ENCODE measurements around the gene BOLA3.
A peak's percentile ranks its signal among the peaks of the same experiment; 100 is the strongest.
"Not testable (repeated sequence)": the region's sequence is repeated elsewhere in the genome, so short reads cannot be mapped to it uniquely, and the experiment has no call there.

Gene BOLA3

GRCh38 chr2:74147727-74148456 is at the start of gene BOLA3:
BOLA3 (minus strand) TSS chr2:74147912; CDS start chr2:74147874, 38 bp downstream.
- peaks cover 1% of the 10 kb centered on the region for H3K4me1 Mint-ChIP-seq (ENCODE audit: low read depth)
- no peaks in the 10 kb centered on the region for H3K9me3 Mint-ChIP-seq
- H3K4me3 Mint-ChIP-seq: no peak within 1 kb of the TSS
- no peaks in the 10 kb centered on the region for H3K27me3 Mint-ChIP-seq (ENCODE audit: low read depth)
- H3K27ac Mint-ChIP-seq: no peak within 1 kb of the TSS
- no peaks in the 10 kb centered on the region for H3K36me3 Mint-ChIP-seq (ENCODE audit: low read depth)

- H3K4me1 Mint-ChIP-seq (ENCODE audit: low read depth): peaks cover 42% of the 10 kb centered on the region
- H3K4me3 Mint-ChIP-seq: no peak overlapping the region
- no peaks in the 10 kb centered on the region for H3K27me3 Mint-ChIP-seq (ENCODE audit: low read depth)
- H3K9me3 Mint-ChIP-seq: no peaks in the 10 kb centered on the region
- H3K27ac Mint-ChIP-seq: no peak overlapping the region
- H3K36me3 Mint-ChIP-seq (ENCODE audit: low read depth): peaks cover 17% of the 10 kb centered on the region
Measured at GRCh38 chr2:74197049-74197448, 49.3 kb upstream of the BOLA3 start.

GRCh38 chr2:74194799-74195198 is 47.1 kb upstream of the BOLA3 start:
- Mint-ChIP-seq H3K9me3 (no peaks in the 10 kb centered on the region), H3K27me3 (ENCODE audit: low read depth) (no peaks in the 10 kb centered on the region), H3K27ac (no peak overlapping the region)

GRCh38 chr2:74191596-74192380 is 44.1 kb upstream of the BOLA3 start:
- peaks cover 26% of the 10 kb centered on the region for H3K4me1 Mint-ChIP-seq (ENCODE audit: low read depth)
- no peak overlapping the region for H3K4me3 Mint-ChIP-seq
- H3K36me3 Mint-ChIP-seq (ENCODE audit: low read depth): no peaks in the 10 kb centered on the region
- H3K27ac Mint-ChIP-seq: no peak overlapping the region
- no peaks in the 10 kb centered on the region for H3K27me3 Mint-ChIP-seq (ENCODE audit: low read depth)
- no peaks in the 10 kb centered on the region for H3K9me3 Mint-ChIP-seq

More at GRCh38 chr2:74194799-74195198, 47.1 kb upstream of the BOLA3 start:
- peaks cover 9% of the 10 kb centered on the region for H3K36me3 Mint-ChIP-seq (ENCODE audit: low read depth)
- H3K4me1 Mint-ChIP-seq (ENCODE audit: low read depth): peaks cover 34% of the 10 kb centered on the region
- no peak overlapping the region for H3K4me3 Mint-ChIP-seq

- H3K4me3 Mint-ChIP-seq: no peak overlapping the region
- no peak overlapping the region for H3K27ac Mint-ChIP-seq
- H3K4me1 Mint-ChIP-seq (ENCODE audit: low read depth): peaks cover 46% of the 10 kb centered on the region
- peaks cover 4% of the 10 kb centered on the region for H3K9me3 Mint-ChIP-seq
- H3K27me3 Mint-ChIP-seq (ENCODE audit: low read depth): no peaks in the 10 kb centered on the region
- peaks cover 3% of the 10 kb centered on the region for H3K36me3 Mint-ChIP-seq (ENCODE audit: low read depth)
Measured at GRCh38 chr2:74188696-74189095, 41.0 kb upstream of the BOLA3 start.

- H3K9me3 Mint-ChIP-seq: peaks cover 4% of the 10 kb centered on the region
- no peaks in the 10 kb centered on the region for H3K27me3 Mint-ChIP-seq (ENCODE audit: low read depth)
- no peak overlapping the region for H3K4me3 Mint-ChIP-seq
- peaks cover 3% of the 10 kb centered on the region for H3K36me3 Mint-ChIP-seq (ENCODE audit: low read depth)
- H3K27ac Mint-ChIP-seq: peak overlapping the region; percentile 50
- H3K4me1 Mint-ChIP-seq (ENCODE audit: low read depth): peaks cover 47% of the 10 kb centered on the region
Measured at GRCh38 chr2:74188018-74188601, 40.4 kb upstream of the BOLA3 start.

GRCh38 chr2:74186706-74187105 is 39.0 kb upstream of the BOLA3 start:
- Mint-ChIP-seq H3K27ac (peak overlapping the region; percentile 89), H3K4me3 (peak overlapping the region; percentile 4), H3K4me1 (ENCODE audit: low read depth) (peaks cover 44% of the 10 kb centered on the region)
- H3K36me3 Mint-ChIP-seq (ENCODE audit: low read depth); H3K27me3 Mint-ChIP-seq (ENCODE audit: low read depth); H3K9me3 Mint-ChIP-seq: not testable (repeated sequence)

GRCh38 chr2:74186038-74186437 is 38.3 kb upstream of the BOLA3 start:
- Mint-ChIP-seq H3K9me3 (peaks cover 4% of the 10 kb centered on the region), H3K36me3 (ENCODE audit: low read depth) (peaks cover 3% of the 10 kb centered on the region), H3K27ac (peak overlapping the region; percentile 89), H3K4me1 (ENCODE audit: low read depth) (peaks cover 47% of the 10 kb centered on the region), H3K27me3 (ENCODE audit: low read depth) (no peaks in the 10 kb centered on the region), H3K4me3 (peak overlapping the region; percentile 18)

GRCh38 chr2:74183878-74184277 is 36.2 kb upstream of the BOLA3 start:
- H3K36me3 Mint-ChIP-seq (ENCODE audit: low read depth): peaks cover 3% of the 10 kb centered on the region

GRCh38 chr2:74181739-74182138 is 34.0 kb upstream of the BOLA3 start:
- Mint-ChIP-seq H3K27ac (peak overlapping the region; percentile 74), H3K4me1 (ENCODE audit: low read depth) (peaks cover 36% of the 10 kb centered on the region), H3K27me3 (ENCODE audit: low read depth) (no peaks in the 10 kb centered on the region), H3K36me3 (ENCODE audit: low read depth) (peaks cover 9% of the 10 kb centered on the region), H3K4me3 (peak overlapping the region; percentile 48), H3K9me3 (peaks cover 4% of the 10 kb centered on the region)

More at GRCh38 chr2:74183878-74184277, 36.2 kb upstream of the BOLA3 start:
- Mint-ChIP-seq H3K4me1 (ENCODE audit: low read depth) (peaks cover 38% of the 10 kb centered on the region), H3K4me3 (no peak overlapping the region), H3K9me3 (peaks cover 4% of the 10 kb centered on the region), H3K27ac (peak overlapping the region; percentile 74), H3K27me3 (ENCODE audit: low read depth) (no peaks in the 10 kb centered on the region)

- Mint-ChIP-seq H3K4me3 (peak overlapping the region; percentile 86), H3K27ac (peak overlapping the region; percentile 87), H3K9me3 (no peaks in the 10 kb centered on the region), H3K4me1 (ENCODE audit: low read depth) (peaks cover 41% of the 10 kb centered on the region), H3K27me3 (ENCODE audit: low read depth) (no peaks in the 10 kb centered on the region), H3K36me3 (ENCODE audit: low read depth) (peaks cover 24% of the 10 kb centered on the region)
Measured at GRCh38 chr2:74179063-74179865, 31.6 kb upstream of the BOLA3 start.

- Mint-ChIP-seq H3K9me3 (no peaks in the 10 kb centered on the region), H3K27me3 (ENCODE audit: low read depth) (no peaks in the 10 kb centered on the region), H3K27ac (peak within 1 kb of the TSS; percentile 87), H3K4me3 (peak within 1 kb of the TSS; percentile 86), H3K4me1 (ENCODE audit: low read depth) (peaks cover 37% of the 10 kb centered on the region), H3K36me3 (ENCODE audit: low read depth) (peaks cover 22% of the 10 kb centered on the region)
Measured at GRCh38 chr2:74178211-74179062, 30.7 kb upstream of the BOLA3 start, which contains the start of gene MOB1A. MOB1A (minus strand) TSS chr2:74178879; CDS start chr2:74178674, 205 bp downstream.

GRCh38 chr2:74177696-74178095 is 30.0 kb upstream of the BOLA3 start:
- H3K36me3 Mint-ChIP-seq (ENCODE audit: low read depth): peaks cover 22% of the 10 kb centered on the region
- H3K27ac Mint-ChIP-seq: peak overlapping the region; percentile 87
- peak overlapping the region; percentile 86 for H3K4me3 Mint-ChIP-seq
- no peaks in the 10 kb centered on the region for H3K9me3 Mint-ChIP-seq
- H3K27me3 Mint-ChIP-seq (ENCODE audit: low read depth): no peaks in the 10 kb centered on the region
- peaks cover 41% of the 10 kb centered on the region for H3K4me1 Mint-ChIP-seq (ENCODE audit: low read depth)

Measured in T-helper 1 cell treated with Interleukin-12 subunit alpha and Interleukin-12 subunit beta and Interleukin-4 antibody, amounts not matched to agents 30 μg/mL and 1 μg/mL, for 36 hours (primary cell).